GM12801 (cell line): ENCODE results near the gene DDX60.

Experiments
- TF ChIP-seq, protein P1 (sequence below): IDR thresholded peaks from one replicate; pipeline ENCODE4 v1.5.1; 2011; ENCODE audit warnings: control low read depth; ENCODE audit not compliant: insufficient read length; ENCODE audit errors: extremely low read depth

DDX60 gene

DNA sequence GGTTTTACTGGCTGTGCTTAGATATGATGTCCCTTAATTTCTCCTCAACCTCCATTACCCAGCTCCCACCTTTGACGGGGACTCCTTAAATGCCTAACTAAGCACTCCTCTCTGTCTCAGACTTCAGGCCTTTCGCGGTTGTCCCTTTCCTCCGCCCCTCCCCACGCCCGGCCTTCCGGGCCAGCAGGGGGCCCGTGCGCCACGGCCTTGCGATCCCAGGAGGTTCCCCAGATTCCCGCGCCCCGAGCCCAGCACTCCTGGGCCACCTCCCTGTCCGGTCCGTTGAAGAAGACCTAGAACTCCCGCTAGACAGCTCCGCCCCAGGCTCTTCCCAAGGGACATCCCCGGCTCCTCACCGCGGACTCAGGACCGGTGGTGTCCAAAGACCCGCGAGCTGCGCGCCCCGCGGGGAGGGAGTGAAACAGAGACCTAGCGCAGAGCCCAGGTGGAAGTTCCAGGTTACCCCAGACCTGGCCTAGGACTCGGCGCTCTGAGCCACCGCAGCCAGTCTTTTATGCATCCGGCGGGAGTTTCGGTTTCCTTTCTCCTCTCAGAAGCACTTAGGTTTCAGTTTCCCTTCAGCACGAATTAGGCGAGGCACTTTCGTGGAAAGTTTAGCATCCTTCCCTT, at the start of gene DDX60:
DDX60 (minus strand) TSS at position 487 of the 630 bp plus-strand sequence. CDS start 7,493 bp downstream, outside the sequence.
- TF ChIP-seq, protein P1, sequence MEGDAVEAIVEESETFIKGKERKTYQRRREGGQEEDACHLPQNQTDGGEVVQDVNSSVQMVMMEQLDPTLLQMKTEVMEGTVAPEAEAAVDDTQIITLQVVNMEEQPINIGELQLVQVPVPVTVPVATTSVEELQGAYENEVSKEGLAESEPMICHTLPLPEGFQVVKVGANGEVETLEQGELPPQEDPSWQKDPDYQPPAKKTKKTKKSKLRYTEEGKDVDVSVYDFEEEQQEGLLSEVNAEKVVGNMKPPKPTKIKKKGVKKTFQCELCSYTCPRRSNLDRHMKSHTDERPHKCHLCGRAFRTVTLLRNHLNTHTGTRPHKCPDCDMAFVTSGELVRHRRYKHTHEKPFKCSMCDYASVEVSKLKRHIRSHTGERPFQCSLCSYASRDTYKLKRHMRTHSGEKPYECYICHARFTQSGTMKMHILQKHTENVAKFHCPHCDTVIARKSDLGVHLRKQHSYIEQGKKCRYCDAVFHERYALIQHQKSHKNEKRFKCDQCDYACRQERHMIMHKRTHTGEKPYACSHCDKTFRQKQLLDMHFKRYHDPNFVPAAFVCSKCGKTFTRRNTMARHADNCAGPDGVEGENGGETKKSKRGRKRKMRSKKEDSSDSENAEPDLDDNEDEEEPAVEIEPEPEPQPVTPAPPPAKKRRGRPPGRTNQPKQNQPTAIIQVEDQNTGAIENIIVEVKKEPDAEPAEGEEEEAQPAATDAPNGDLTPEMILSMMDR = no peak

GRCh38 chr4:168367065-168367464, 48.5 kb upstream of the DDX60 start:
- TF ChIP-seq, protein P1 = no peak

DNA sequence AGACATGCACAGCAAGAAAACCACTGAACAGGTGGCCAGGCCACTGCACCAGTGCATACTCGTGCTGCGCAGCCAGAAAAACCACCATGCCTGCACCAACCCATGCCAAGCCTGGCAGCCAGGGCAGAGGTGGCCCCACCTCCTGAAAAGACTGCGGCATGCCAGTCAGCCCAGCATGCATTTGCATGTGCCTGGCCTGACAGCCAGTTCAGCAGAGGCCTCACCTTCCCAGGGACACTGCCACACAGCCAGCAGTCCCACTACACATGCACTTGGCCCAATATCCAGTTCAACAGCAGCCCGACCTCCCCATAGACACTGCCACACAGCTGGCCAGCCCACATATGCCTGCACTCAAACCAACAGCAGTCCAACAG, 43.5 kb upstream of the DDX60 start:
- TF ChIP-seq, protein P1 = no peak

DNA sequence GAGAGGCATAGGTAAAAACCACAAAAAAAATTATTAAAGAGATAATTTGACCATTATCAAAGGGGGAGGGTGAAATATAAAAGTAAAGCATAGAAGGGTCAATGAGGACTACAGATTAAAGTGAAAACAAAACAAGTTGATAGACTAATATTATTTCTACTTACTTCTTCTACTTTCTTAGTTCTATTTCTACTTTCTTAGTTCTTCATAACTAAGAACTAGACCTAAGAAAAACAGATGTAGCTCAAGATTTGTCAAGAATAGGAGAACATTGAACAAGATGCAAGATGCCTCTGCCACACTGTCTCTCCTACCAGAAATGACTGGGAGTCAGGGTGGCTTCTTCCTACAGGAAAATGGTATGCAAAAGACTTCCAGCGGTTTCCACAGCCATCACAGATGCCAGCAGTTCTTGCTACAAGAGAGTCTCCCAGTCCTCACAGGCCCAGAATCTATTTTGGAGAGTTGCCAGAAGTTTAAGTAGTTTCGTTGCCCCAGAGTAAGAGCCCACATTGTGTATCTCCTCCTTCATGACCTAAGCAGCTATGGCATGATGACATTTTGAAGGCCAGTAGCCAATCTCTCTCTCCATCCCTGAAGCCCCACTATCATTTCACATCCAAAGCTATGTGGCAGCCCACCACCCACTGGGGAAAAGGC, 42.9 kb upstream of the DDX60 start:
- TF ChIP-seq, protein P1 = no peak

DNA sequence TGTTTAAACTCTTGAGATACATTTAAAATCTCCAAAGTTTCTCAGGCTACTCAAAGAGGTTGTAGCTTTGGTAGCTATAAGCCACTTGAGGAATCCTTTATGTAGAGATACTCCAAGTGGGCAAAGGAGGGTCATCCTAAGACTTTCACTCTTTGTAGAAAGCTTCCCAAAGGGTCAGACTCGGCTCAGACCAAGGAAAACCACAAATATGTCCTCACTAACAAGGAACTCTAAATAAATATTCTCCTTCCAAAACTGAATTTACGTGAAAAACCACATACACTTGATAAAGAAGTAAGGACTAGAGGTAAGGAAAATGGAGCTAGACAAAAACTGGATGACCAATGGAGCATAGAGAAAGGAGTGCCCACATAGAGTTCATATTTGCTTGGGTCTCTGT, 41.7 kb upstream of the DDX60 start:
- TF ChIP-seq, protein P1 = no peak

GRCh38 chr4:168357941-168358340, 39.4 kb upstream of the DDX60 start:
- TF ChIP-seq, protein P1 = no peak

GRCh38 chr4:168353746-168354145, 35.2 kb upstream of the DDX60 start:
- TF ChIP-seq, protein P1 = no peak
